ENCODE data around the gene EDEM1.

GRCh38 chr3:5187920-5188418, 462 bp downstream of the EDEM1 start:
- no peak for TF ChIP-seq CTCF (IDR thresholded peaks at IDR 0.05)
- no peak for TF ChIP-seq POLR2A (IDR thresholded peaks at IDR 0.05)
- no peak for TF ChIP-seq EP300 (IDR thresholded peaks at IDR 0.05)

All from tibial nerve (tissue), 4 donors.